K562 (cell line): ENCODE data around the gene SF3B4. TPM values are rescaled to one million over a fixed set of nuclear protein-coding genes. Genes with fewer than 3 reads are reported as not detected.

ENCODE experiments used
- BCOR ChIP-seq: fragments of 450-650 bp; IDR thresholded peaks from 2 replicates; pipeline ENCODE4 v1.6.1; 2016
- MCM2 ChIP-seq: fragments of 450-650 bp; IDR thresholded peaks from 2 replicates; pipeline ENCODE4 v1.6.1; 2017; ENCODE audit warnings: low read depth, mild to moderate bottlenecking
- MECOM ChIP-seq: fragments of 250-450 bp; sonication (Bioruptor Pico); IDR thresholded peaks from 2 replicates; pipeline ENCODE4 v1.8.0; 2022; ENCODE audit warnings: inconsistent platforms
- MYBL2 ChIP-seq, 2 experiments: fragments of 450-650 bp in 1 of 2; sonication (generic) in 1 of 2; formaldehyde crosslinking in 1 of 2; IDR thresholded peaks; 2 replicates each; pipeline versions ENCODE4 v1.6.1 to v1.8.1; 2017 to 2022; ENCODE audit warnings: borderline replicate concordance in 1 of 2, inconsistent platforms in 1 of 2, low read depth in 1 of 2, mild to moderate bottlenecking in 1 of 2, missing genetic modification reagents in 1 of 2, moderate library complexity in 1 of 2
- NR4A1 ChIP-seq, 2 experiments: fragments of 250-450 bp in 1 of 2; fragments of 450-650 bp in 1 of 2; sonication (Bioruptor Pico) in 1 of 2; IDR thresholded peaks; 2 replicates each; pipeline versions ENCODE4 v1.4.0 to v1.6.1; 2016 to 2020; ENCODE audit warnings: mild to moderate bottlenecking in 2 of 2, missing compliant biosample characterization in 1 of 2, missing genetic modification characterization in 1 of 2, moderate library complexity in 1 of 2
- PHTF2 ChIP-seq: fragments of 250-450 bp; sonication (Bioruptor Pico); IDR thresholded peaks from 2 replicates; pipeline ENCODE4 v1.5.0; 2021; ENCODE audit warnings: mild to moderate bottlenecking
- SMAD4 ChIP-seq: fragments of 250-450 bp; sonication (Bioruptor Pico); conservative IDR thresholded peaks from 2 replicates; pipeline ENCODE4 v1.8.0; 2021; ENCODE audit warnings: inconsistent platforms, mild to moderate bottlenecking, moderate library complexity
- SRSF9 ChIP-seq: fragments of 200-400 bp; formaldehyde crosslinking; IDR thresholded peaks from 2 replicates; pipeline ENCODE4 v1.6.1; 2017; ENCODE audit warnings: low read depth, low read length, borderline replicate concordance
- TFAM ChIP-seq: fragments of 250-450 bp; sonication (Bioruptor Pico); conservative IDR thresholded peaks from 2 replicates; pipeline ENCODE4 v1.5.0; 2021; ENCODE audit warnings: mild to moderate bottlenecking, moderate library complexity
- ZNF143 ChIP-seq: sonication (generic); formaldehyde crosslinking; IDR thresholded peaks from 2 replicates; pipeline ENCODE4 v1.9.0; 2022; ENCODE audit warnings: mild to moderate bottlenecking, missing genetic modification reagents
- ZNF197 ChIP-seq: fragments of 200-800 bp; sonication (Bioruptor generic); IDR thresholded peaks from 2 replicates; pipeline ENCODE4 v1.6.1; 2016; ENCODE audit warnings: low read depth, missing genetic modification characterization, missing compliant biosample characterization
- ZNF253 ChIP-seq: fragments of 250-450 bp; sonication (Bioruptor Pico); conservative IDR thresholded peaks from 2 replicates; pipeline ENCODE4 v1.6.1; 2021; ENCODE audit warnings: mild to moderate bottlenecking
- ZNF57 ChIP-seq: fragments of 450-650 bp; formaldehyde crosslinking; IDR thresholded peaks from 2 replicates; pipeline ENCODE4 v1.4.0; 2020; ENCODE audit warnings: mild to moderate bottlenecking, moderate library complexity
- ZNF76 ChIP-seq: fragments of 250-450 bp; sonication (Bioruptor Pico); IDR thresholded peaks from 2 replicates; pipeline ENCODE4 v1.4.0; 2020; ENCODE audit warnings: mild to moderate bottlenecking, moderate library complexity, borderline replicate concordance
- ZSCAN32 ChIP-seq: fragments of 450-650 bp; formaldehyde crosslinking; IDR thresholded peaks from 2 replicates; pipeline ENCODE4 v1.4.0; 2020; ENCODE audit warnings: mild to moderate bottlenecking, moderate library complexity
- polyA plus RNA-seq, 8 experiments: library from polyadenylated mRNA; depleted of rRNA in 4 of 8; stranded (reverse) in 5 of 8; unstranded in 3 of 8; fragments of >200 nt; fragmentation: Nextera tagmentation in 2 of 8; fragmentation: Illumina TruSeq in 1 of 8; extraction: Ambion mirVana in 2 of 8; extraction: Trizol in 1 of 8; gene quantifications; 2 replicates each; pipeline versions ENCODE4 v1.2.1 to v1.2.3, GENCODE V29; 2011 to 2014; ENCODE audit warnings: inconsistent platforms in 1 of 8, missing spikeins in 1 of 8
- total RNA-seq, 7 experiments: library from RNA; depleted of rRNA in 6 of 7; stranded (reverse); fragments of >200 nt in 6 of 7; fragmentation: Illumina TruSeq in 2 of 7; extraction: Trizol in 2 of 7; gene quantifications; 2 replicates each; pipeline versions ENCODE4 v1.2.1 to v1.2.3, GENCODE V29; 2011 to 2021; ENCODE audit warnings: low replicate concordance in 1 of 7
- TF ChIP-seq, protein P1 (sequence below): sonication (generic); formaldehyde crosslinking; IDR thresholded peaks from 2 replicates; pipeline ENCODE4 v1.8.1; 2023; ENCODE audit warnings: mild to moderate bottlenecking, missing genetic modification reagents, moderate library complexity
- TF ChIP-seq, protein P2 (sequence below), 3 experiments: fragments of 200-800 bp in 1 of 3; fragments of 250-450 bp in 1 of 3; fragments of 450-650 bp in 1 of 3; sonication (Bioruptor Pico) in 1 of 3; sonication (Bioruptor generic) in 1 of 3; formaldehyde crosslinking in 1 of 3; IDR thresholded peaks; 2 replicates each; pipeline versions ENCODE4 v1.6.1 to v1.8.0; 2016 to 2022; ENCODE audit warnings: mild to moderate bottlenecking in 2 of 3, missing genetic modification characterization in 2 of 3, missing compliant biosample characterization in 1 of 3, moderate library complexity in 1 of 3
- TF ChIP-seq, protein P3 (sequence below): fragments of 450-650 bp; formaldehyde crosslinking; conservative IDR thresholded peaks from 2 replicates; pipeline ENCODE4 v1.4.0; 2022; ENCODE audit warnings: mild to moderate bottlenecking, missing genetic modification characterization
- TF ChIP-seq, protein P4 (sequence below), 2 experiments: fragments of 250-450 bp in 1 of 2; fragments of 450-650 bp in 1 of 2; sonication (Bioruptor Pico) in 1 of 2; IDR thresholded peaks; 2 replicates each; pipeline versions ENCODE4 v1.6.1 to v1.8.0; 2016 to 2021; ENCODE audit warnings: mild to moderate bottlenecking in 2 of 2, moderate library complexity in 2 of 2, missing compliant biosample characterization in 1 of 2, missing genetic modification characterization in 1 of 2

The SF3B4 gene
- total and polyA plus RNA-seq, 9 of the 15 experiments (the other 6 are each of a cell fraction or from before 2014, with no cell fraction given): 3.0 to 88.0 (median 26.1) TPM

DNA sequence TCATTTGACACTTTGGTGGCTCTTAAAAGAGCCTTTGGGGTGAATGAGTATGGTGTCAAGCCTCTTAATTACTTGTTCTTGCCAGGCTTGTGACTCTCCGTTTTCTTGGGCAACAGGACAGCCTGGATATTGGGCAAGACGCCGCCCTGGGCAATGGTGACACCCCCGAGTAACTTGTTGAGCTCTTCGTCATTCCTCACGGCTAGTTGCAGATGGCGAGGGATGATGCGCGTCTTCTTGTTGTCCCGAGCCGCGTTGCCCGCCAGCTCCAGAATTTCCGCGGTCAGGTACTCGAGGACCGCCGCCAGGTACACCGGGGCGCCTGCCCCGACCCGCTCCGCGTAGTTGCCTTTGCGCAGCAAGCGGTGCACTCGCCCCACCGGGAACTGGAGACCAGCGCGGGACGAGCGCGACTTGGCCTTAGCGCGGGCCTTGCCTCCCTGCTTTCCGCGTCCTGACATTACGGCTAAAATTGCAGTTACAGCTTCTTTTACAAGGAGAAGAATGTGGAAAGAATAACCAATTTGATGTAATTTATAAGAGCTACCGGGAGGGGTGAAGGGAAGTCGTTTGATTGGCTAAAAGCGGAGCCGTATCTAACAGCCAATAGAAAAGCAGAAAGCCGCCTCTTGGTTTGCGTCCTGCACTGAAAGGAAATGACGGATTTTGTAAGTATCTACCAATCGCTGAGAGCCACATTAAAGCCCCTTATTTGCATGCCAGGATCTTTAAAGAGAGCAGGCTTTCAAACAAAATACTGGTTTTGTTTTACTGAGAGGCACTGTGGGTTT lies 40.0 kb downstream of the SF3B4 start (continued):
- TF ChIP-seq MYBL2 (IDR thresholded peaks at IDR 0.05; ENCODE audit: low read depth) (no peak), MYBL2 (CRISPR knock-in tag; IDR thresholded peaks at IDR 0.05; ENCODE audit: borderline replicate concordance) (no peak), TFAM (CRISPR knock-in tag) (no peak), ZNF143 (CRISPR knock-in tag) (no peak), SMAD4 (CRISPR knock-in tag) (no peak), SRSF9 (no peak), PHTF2 (no peak), NR4A1 (CRISPR knock-in tag; IDR thresholded peaks at IDR 0.05) (no peak), NR4A1 (tag; IDR thresholded peaks at IDR 0.05) (no peak), MCM2 (no peak), ZNF197 (no peak), ZSCAN32 (CRISPR knock-in tag) (no peak), BCOR (0 out of 2 replicates have a peak, but pooled peaks have one; percentile 18), ZNF57 (CRISPR knock-in tag) (no peak), MECOM (no peak), ZNF253 (CRISPR knock-in tag) (0 out of 2 replicates have a peak, but pooled peaks have one; percentile 29), ZNF76 (CRISPR knock-in tag) (no peak)
- TF ChIP-seq, protein P1, sequence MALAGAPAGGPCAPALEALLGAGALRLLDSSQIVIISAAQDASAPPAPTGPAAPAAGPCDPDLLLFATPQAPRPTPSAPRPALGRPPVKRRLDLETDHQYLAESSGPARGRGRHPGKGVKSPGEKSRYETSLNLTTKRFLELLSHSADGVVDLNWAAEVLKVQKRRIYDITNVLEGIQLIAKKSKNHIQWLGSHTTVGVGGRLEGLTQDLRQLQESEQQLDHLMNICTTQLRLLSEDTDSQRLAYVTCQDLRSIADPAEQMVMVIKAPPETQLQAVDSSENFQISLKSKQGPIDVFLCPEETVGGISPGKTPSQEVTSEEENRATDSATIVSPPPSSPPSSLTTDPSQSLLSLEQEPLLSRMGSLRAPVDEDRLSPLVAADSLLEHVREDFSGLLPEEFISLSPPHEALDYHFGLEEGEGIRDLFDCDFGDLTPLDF: no peak
- TF ChIP-seq, protein P2, sequence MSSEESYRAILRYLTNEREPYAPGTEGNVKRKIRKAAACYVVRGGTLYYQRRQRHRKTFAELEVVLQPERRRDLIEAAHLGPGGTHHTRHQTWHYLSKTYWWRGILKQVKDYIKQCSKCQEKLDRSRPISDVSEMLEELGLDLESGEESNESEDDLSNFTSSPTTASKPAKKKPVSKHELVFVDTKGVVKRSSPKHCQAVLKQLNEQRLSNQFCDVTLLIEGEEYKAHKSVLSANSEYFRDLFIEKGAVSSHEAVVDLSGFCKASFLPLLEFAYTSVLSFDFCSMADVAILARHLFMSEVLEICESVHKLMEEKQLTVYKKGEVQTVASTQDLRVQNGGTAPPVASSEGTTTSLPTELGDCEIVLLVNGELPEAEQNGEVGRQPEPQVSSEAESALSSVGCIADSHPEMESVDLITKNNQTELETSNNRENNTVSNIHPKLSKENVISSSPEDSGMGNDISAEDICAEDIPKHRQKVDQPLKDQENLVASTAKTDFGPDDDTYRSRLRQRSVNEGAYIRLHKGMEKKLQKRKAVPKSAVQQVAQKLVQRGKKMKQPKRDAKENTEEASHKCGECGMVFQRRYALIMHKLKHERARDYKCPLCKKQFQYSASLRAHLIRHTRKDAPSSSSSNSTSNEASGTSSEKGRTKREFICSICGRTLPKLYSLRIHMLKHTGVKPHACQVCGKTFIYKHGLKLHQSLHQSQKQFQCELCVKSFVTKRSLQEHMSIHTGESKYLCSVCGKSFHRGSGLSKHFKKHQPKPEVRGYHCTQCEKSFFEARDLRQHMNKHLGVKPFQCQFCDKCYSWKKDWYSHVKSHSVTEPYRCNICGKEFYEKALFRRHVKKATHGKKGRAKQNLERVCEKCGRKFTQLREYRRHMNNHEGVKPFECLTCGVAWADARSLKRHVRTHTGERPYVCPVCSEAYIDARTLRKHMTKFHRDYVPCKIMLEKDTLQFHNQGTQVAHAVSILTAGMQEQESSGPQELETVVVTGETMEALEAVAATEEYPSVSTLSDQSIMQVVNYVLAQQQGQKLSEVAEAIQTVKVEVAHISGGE (CRISPR knock-in tag; IDR thresholded peaks at IDR 0.05): peak in 2 of 3 experiments; percentile 10 to 46; a peak in 2 of 6 replicates
- TF ChIP-seq, protein P3, sequence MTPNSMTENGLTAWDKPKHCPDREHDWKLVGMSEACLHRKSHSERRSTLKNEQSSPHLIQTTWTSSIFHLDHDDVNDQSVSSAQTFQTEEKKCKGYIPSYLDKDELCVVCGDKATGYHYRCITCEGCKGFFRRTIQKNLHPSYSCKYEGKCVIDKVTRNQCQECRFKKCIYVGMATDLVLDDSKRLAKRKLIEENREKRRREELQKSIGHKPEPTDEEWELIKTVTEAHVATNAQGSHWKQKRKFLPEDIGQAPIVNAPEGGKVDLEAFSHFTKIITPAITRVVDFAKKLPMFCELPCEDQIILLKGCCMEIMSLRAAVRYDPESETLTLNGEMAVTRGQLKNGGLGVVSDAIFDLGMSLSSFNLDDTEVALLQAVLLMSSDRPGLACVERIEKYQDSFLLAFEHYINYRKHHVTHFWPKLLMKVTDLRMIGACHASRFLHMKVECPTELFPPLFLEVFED (CRISPR knock-in tag): no peak; the same call in none of the 2 replicates
- TF ChIP-seq, protein P4, sequence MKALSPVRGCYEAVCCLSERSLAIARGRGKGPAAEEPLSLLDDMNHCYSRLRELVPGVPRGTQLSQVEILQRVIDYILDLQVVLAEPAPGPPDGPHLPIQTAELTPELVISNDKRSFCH (CRISPR knock-in tag; IDR thresholded peaks at IDR 0.05): no peak
- TF ChIP-seq, protein P4 (tag; IDR thresholded peaks at IDR 0.05): 0 out of 2 replicates have a peak, but pooled peaks have one; percentile 14
